GDM1 (cell line): ENCODE measurements around the gene P2RX7.
"Not testable (repeated sequence)": the region's sequence is repeated elsewhere in the genome, so short reads cannot be mapped to it uniquely, and the experiment has no call there.

ENCODE experiments used
- DNase-seq: peaks from one replicate; lab custom pipeline; 2025; lab: John Stamatoyannopoulos, UW

The P2RX7 gene

GRCh38 chr12:121135320-121135719 is 2.6 kb downstream of the P2RX7 start:
- no peak for DNase-seq

GRCh38 chr12:121137512-121137911 is 4.8 kb downstream of the P2RX7 start:
- no peak for DNase-seq

- no peak for DNase-seq
These were observed 5.6 kb downstream of the P2RX7 start for GRCh38 chr12:121138284-121138683.

GRCh38 chr12:121139286-121139685 is 6.6 kb downstream of the P2RX7 start:
- no peak for DNase-seq

- DNase-seq, result no peak
These were observed 9.7 kb downstream of the P2RX7 start for GRCh38 chr12:121142171-121142950.

- DNase-seq, result no peak
These were observed 11.8 kb downstream of the P2RX7 start for GRCh38 chr12:121144416-121144914.

- DNase-seq, result no peak
These were observed 12.5 kb downstream of the P2RX7 start for GRCh38 chr12:121145221-121145620.

GRCh38 chr12:121149289-121149688 is 16.6 kb downstream of the P2RX7 start:
- not testable (repeated sequence) for DNase-seq

- no peak for DNase-seq
These were observed 22.2 kb downstream of the P2RX7 start for GRCh38 chr12:121154793-121155375.

- DNase-seq, result no peak
These were observed 23.7 kb downstream of the P2RX7 start for GRCh38 chr12:121156365-121156764.

GRCh38 chr12:121158085-121158484 is 25.4 kb downstream of the P2RX7 start:
- DNase-seq, result no peak

- DNase-seq, result not testable (repeated sequence)
These were observed 26.2 kb downstream of the P2RX7 start for GRCh38 chr12:121158728-121159351.

GRCh38 chr12:121159467-121160307 is 27.0 kb downstream of the P2RX7 start:
- no peak for DNase-seq

GRCh38 chr12:121162384-121162783 is 29.7 kb downstream of the P2RX7 start:
- DNase-seq, result no peak

GRCh38 chr12:121162985-121163384 is 30.3 kb downstream of the P2RX7 start:
- DNase-seq, result no peak

- not testable (repeated sequence) for DNase-seq
These were observed 32.2 kb downstream of the P2RX7 start for GRCh38 chr12:121164839-121165238.

GRCh38 chr12:121165316-121165715 is 32.6 kb downstream of the P2RX7 start:
- DNase-seq, result no peak

GRCh38 chr12:121166356-121166755 is 33.7 kb downstream of the P2RX7 start:
- DNase-seq, result no peak

GRCh38 chr12:121167232-121167820 is 34.6 kb downstream of the P2RX7 start:
- DNase-seq, result no peak

- no peak for DNase-seq
These were observed 35.3 kb downstream of the P2RX7 start for GRCh38 chr12:121167951-121168350.

- no peak for DNase-seq
These were observed 37.5 kb downstream of the P2RX7 start for GRCh38 chr12:121170151-121170550.
